ENCODE data around the gene SDK1.

Gene SDK1

DNA sequence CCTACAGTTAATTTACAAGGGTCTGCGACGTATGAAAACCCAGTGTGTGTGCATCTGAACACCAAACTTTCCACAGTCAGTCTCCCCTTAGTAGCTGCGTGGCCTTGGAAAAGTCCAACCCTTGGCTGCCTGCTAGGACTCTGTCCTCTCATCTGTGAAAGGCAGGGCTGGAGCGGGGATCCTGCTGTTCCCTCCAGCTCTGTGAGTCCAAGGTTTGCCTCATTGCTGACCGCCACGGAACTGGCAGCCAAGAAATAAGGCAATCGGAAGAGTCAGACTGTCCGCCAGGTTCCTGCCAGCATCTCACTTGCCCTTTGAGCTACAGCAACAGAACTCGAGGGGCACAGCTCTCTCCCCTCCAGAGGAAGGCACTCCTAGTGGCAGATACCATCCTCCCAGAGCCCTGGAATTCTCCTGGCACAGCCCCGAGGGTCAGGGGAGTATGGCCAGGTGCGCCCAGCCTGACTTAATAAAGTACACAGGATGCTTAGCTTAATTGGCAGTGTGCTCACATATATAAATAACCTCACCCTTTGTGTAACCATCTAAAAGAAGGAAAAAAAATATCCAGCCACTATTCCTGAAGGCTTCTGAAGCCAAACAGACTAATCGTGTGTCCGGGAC is 851.0 kb downstream of the SDK1 start:
- Histone ChIP-seq H3K27ac (no peak overlapping the region), H3K4me3 (no peak overlapping the region)
- TF ChIP-seq, protein P1, sequence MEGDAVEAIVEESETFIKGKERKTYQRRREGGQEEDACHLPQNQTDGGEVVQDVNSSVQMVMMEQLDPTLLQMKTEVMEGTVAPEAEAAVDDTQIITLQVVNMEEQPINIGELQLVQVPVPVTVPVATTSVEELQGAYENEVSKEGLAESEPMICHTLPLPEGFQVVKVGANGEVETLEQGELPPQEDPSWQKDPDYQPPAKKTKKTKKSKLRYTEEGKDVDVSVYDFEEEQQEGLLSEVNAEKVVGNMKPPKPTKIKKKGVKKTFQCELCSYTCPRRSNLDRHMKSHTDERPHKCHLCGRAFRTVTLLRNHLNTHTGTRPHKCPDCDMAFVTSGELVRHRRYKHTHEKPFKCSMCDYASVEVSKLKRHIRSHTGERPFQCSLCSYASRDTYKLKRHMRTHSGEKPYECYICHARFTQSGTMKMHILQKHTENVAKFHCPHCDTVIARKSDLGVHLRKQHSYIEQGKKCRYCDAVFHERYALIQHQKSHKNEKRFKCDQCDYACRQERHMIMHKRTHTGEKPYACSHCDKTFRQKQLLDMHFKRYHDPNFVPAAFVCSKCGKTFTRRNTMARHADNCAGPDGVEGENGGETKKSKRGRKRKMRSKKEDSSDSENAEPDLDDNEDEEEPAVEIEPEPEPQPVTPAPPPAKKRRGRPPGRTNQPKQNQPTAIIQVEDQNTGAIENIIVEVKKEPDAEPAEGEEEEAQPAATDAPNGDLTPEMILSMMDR (IDR thresholded peaks at IDR 0.05) = no peak
- DNase-seq (ENCODE audit: low spot score) = no peak

DNA sequence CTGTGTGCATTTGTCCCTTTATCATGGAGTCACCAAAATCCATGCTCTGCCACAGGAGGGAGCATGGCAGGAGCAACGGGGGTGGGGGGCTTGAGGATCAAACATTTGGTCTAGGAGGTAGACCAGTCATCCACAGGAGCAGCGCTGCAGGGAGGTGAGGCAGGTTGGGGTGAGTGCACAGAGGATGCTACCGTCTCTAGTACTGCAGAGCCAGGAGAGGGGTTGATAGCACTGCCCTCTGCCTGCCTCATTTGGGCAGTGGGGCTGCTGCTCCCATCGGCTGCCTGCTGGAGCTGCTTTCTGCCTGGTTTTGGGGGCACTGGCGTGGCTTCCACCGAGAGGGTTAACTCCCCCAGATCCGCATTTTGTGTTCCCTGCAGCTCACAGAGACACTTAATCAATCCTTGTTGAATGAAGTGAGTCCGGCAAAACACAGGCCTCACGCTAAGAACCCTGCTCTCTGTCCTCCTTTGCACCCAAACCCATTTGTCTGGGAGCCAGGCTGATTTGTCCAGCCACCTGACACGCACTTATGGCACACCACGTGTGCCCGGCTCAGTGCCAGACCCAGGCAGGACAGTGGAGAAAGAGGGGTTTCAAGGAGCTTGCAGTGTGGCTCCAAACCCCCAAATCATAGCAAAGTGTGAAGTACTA is 854.0 kb downstream of the SDK1 start:
- Histone ChIP-seq H3K4me3 (no peak overlapping the region), H3K27ac (no peak overlapping the region)
- no peak for DNase-seq (ENCODE audit: low spot score)
- TF ChIP-seq, protein P1 (IDR thresholded peaks at IDR 0.05) = no peak

DNA sequence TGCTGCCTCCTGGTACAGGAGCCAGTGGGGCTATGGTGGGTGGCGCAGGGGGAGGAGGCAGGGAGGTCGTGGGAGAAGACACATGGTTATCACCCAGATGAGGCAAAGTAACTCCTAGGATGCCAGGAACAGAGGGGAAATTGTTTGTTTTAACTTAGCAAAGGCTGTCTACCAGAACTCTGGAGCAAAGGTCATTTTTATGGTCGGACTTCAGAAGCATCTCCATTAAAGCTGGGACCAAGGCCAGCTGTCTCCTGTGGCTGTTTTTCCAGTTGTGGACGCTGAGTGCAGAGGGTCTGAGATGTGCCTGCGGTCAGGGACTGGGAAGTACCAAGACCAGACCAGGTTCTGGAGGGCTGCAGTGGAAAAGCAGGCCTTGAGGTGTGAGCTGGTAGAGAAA is 855.1 kb downstream of the SDK1 start:
- Histone ChIP-seq H3K27ac (no peak overlapping the region), H3K4me3 (no peak overlapping the region)
- TF ChIP-seq, protein P1 (IDR thresholded peaks at IDR 0.05) = no peak
- DNase-seq (ENCODE audit: low spot score) = no peak

DNA sequence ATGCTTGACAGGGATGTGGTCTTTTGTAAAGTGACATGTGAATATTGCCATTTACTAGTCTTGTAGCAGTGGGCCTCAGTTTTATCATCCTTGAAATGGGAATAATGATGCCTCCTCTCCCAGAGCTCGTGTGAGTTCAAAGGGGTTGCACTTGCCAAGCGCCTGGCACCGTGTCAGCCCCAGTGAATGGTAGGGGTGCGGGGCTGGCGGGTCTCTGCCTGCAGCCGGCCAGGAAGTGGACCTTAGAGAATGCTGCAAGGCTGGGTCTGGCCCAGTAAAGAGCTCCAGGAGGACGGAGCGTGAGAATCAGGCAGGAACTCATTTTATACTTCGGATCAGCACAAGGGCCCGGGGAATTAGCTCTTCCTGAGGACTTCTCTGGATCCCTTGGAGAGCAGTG is 856.6 kb downstream of the SDK1 start:
- TF ChIP-seq, protein P1 (IDR thresholded peaks at IDR 0.05) = no peak
- Histone ChIP-seq H3K4me3 (no peak overlapping the region), H3K27ac (no peak overlapping the region)
- DNase-seq (ENCODE audit: low spot score) = no peak

DNA sequence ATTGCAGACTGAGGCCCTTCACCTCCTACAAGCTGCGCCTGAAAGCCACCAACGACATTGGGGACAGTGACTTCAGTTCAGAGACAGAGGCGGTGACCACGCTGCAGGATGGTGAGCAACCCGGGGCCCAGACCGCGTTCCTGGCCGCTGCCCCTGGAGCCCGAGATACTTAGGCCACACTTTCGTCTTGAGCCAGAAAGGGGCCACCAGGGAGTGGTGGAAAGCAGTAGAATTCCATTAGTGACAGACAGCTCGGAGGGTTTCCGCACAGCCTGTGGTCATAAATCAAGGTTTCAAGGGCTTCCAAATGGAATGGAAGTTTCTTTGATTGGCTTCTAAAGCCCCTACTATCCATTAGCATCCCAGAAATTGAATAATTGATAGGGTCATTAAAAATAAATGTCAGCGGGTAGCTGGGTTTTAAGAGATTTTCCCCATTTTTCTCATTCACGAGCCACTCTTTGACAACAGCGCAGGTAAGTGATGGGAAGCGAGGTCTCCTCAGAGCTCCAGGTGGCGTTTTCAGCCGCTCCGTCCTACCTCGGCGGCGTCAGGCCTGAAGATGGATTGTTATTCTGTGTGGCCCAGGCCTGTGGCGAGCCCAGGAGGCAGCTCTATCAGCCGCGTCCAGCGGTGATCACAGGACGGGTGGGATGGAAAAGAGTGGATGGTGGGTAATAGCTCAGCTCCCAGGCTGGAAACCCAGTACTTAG is 857.5 kb downstream of the SDK1 start:
- no peak overlapping the region for H3K4me3 ChIP-seq
- TF ChIP-seq, protein P1 (IDR thresholded peaks at IDR 0.05) = no peak
- DNase-seq (ENCODE audit: low spot score) = no peak
- no peak overlapping the region for H3K27ac ChIP-seq

DNA sequence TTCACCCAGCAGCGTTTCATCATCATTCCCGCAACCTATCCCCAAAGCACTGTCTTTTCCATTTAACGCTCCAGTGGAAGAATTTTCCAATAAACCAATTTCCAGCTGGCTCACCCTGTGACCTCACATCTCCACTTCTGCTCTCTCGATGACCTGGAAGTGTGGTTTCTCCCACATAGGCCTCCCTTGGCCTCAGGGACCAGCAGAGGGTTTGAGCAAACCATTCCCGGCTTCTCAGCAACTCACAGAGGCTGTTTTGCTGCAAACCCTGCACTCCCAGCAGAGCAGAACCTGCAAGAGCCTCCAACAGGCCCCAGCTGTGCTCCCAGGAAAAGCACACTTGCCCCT is 858.1 kb downstream of the SDK1 start:
- TF ChIP-seq, protein P1 (IDR thresholded peaks at IDR 0.05) = no peak
- DNase-seq (ENCODE audit: low spot score) = no peak
- H3K27ac ChIP-seq = no peak overlapping the region
- H3K4me3 ChIP-seq = no peak overlapping the region
